ENCODE measurements around the gene IGFLR1. TPM values are rescaled to one million over a fixed set of nuclear protein-coding genes. Genes with fewer than 3 reads are reported as not detected.

The IGFLR1 gene
- total and polyA plus RNA-seq, 9 of the 15 experiments (the other 6 are each of a cell fraction or from before 2014, with no cell fraction given) = 1.0 to 14.3 (median 4.6) TPM

- TF ChIP-seq NONO (IDR thresholded peaks at IDR 0.05; ENCODE audit: low read depth in 2 of 2, low read length in 1 of 2) = peak in 1 of 2 experiments; percentile 76; a peak in 1 of 4 replicates
- TF ChIP-seq ARID3A (IDR thresholded peaks at IDR 0.05; ENCODE audit: borderline replicate concordance, low read depth, low read length) = no peak
- 0 out of 2 replicates have a peak, but pooled peaks have one; percentile 67 for TF ChIP-seq NBN (IDR thresholded peaks at IDR 0.05; ENCODE audit: low read depth)
- peak; percentile 91 for TF ChIP-seq ZNF512 (tag; IDR thresholded peaks at IDR 0.05)
- no peak for TF ChIP-seq ZNF445 (CRISPR knock-in tag; IDR thresholded peaks at IDR 0.05; ENCODE audit: low read depth)
- peak; percentile 32 for TF ChIP-seq EGR1 (conservative IDR thresholded peaks at IDR 0.05)
- no peak for TF ChIP-seq MXD1 (CRISPR knock-in tag; IDR thresholded peaks at IDR 0.05; ENCODE audit: borderline replicate concordance, poor library complexity, severe bottlenecking)
- peak; percentile 73; the same call in 1 of the 2 replicates for TF ChIP-seq CHAMP1 (IDR thresholded peaks at IDR 0.05)
- no peak for TF ChIP-seq ZNF57 (CRISPR knock-in tag; IDR thresholded peaks at IDR 0.05)
- TF ChIP-seq ESRRA (IDR thresholded peaks at IDR 0.05; ENCODE audit: borderline replicate concordance, low read depth) = peak; percentile 31; the same call in 1 of the 2 replicates
- TF ChIP-seq PPARD (CRISPR knock-in tag; IDR thresholded peaks at IDR 0.05) = no peak
- TF ChIP-seq ZNF511 (CRISPR knock-in tag; IDR thresholded peaks at IDR 0.05) = no peak
- 0 out of 2 replicates have a peak, but pooled peaks have one; percentile 21 for TF ChIP-seq ZBTB33 (CRISPR knock-in tag; IDR thresholded peaks at IDR 0.05)
- TF ChIP-seq ZNF121 (CRISPR knock-in tag; conservative IDR thresholded peaks at IDR 0.05) = no peak
Measured at GRCh38 chr19:35693835-35694599, 48.2 kb downstream of the IGFLR1 start (continued).
